Measurements from ENCODE around the gene PTPN22. TPM values are rescaled to one million over a fixed set of nuclear protein-coding genes. Genes with fewer than 3 reads are reported as not detected.

Gene PTPN22
- total and polyA plus RNA-seq, 7 donors: 0.71 to 4.4 (median 1.8) TPM

DNA sequence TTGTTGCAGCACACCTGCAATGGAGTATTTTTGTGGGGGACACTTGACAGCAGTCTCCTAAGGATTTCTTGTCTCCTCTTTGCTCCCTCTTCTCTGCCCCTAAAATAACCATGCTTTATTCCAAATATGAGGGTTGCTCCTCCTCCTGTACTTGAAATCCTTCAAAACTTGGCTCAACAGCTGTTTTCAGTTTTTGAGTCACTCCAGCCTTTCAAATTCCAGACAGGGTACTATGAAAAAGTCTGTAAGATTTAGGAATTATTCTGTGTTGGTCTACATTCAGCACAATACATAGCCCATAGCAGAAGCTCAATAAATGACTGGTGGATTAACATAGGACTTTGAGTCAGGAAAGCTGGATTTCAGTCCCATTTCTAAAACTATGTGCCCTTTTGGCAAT, 27.6 kb upstream of the PTPN22 start:
- intact Hi-C loops (cut with DNase I): no loop called here

DNA sequence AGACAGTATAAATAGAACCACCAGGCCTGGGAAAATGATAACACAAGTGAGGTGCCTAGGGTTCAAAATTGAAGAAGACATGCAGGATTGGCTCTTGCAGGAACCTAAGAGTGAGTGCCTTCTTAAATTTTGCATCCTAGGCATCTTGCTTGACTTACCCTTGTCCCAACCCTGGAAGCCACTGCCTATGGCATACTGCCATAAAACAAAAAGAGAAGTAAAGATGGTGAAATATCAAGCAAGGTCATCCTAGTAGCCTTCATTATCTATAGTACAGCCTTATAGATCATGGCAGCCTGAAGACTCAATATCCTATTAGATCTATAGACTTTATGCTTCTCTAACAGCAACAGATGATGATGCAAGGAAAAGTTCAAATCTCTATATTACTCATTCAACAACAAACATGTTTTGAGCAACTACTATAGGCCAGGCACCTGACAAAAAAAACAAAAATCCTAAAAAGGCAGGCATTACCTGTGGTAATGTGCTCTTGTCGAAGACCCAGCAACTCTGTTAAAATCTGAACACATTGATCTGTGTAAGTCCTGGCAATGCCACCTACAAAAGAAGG, 26.8 kb upstream of the PTPN22 start:
- Histone ChIP-seq H3K4me1 (peaks cover 0 to 18% (median 3%) of the 10 kb centered on the region in 4 donors), H3K27ac (peak overlapping the region in 1 of 4 donors; percentile 2), H3K36me3 (peaks cover 0 to 79% (median 15%) of the 10 kb centered on the region in 4 donors), H3K4me3 (no peak overlapping the region), H3K9me3 (no peaks in the 10 kb centered on the region), H3K27me3 (no peaks in the 10 kb centered on the region)
- WGBS, 2 donors: 90 to 98% methylated on average over 1 of the region's 1 CpG
- no peak for DNase-seq
- intact Hi-C loops (cut with DNase I): no loop called here
- no peak for TF ChIP-seq CTCF (IDR thresholded peaks at IDR 0.05)
- TF ChIP-seq POLR2A (IDR thresholded peaks at IDR 0.05): no peak
- TF ChIP-seq POLR2AphosphoS5 (IDR thresholded peaks at IDR 0.05): no peak
- no peak for TF ChIP-seq EP300 (IDR thresholded peaks at IDR 0.05)

More for the DNA sequence above, 27.6 kb upstream of the PTPN22 start:
- H3K27me3 ChIP-seq: no peaks in the 10 kb centered on the region
- no peak for TF ChIP-seq POLR2A (IDR thresholded peaks at IDR 0.05)
- TF ChIP-seq EP300 (IDR thresholded peaks at IDR 0.05): no peak
- no peak for TF ChIP-seq POLR2AphosphoS5 (IDR thresholded peaks at IDR 0.05)
- no peak for TF ChIP-seq CTCF (IDR thresholded peaks at IDR 0.05)
- H3K4me1 ChIP-seq: peaks cover 0 to 25% (median 10%) of the 10 kb centered on the region in 4 donors
- no peak for DNase-seq
- peaks cover 0 to 77% (median 15%) of the 10 kb centered on the region in 4 donors for H3K36me3 ChIP-seq
- peak overlapping the region in 1 of 4 donors; percentile 2 for H3K27ac ChIP-seq
- no peak overlapping the region for H3K4me3 ChIP-seq
- H3K9me3 ChIP-seq: no peaks in the 10 kb centered on the region

- Histone ChIP-seq H3K27me3 (no peaks in the 10 kb centered on the region), H3K36me3 (peaks cover 0 to 67% (median 15%) of the 10 kb centered on the region in 4 donors), H3K9me3 (no peaks in the 10 kb centered on the region), H3K4me3 (no peak overlapping the region), H3K4me1 (peaks cover 0 to 11% (median 0%) of the 10 kb centered on the region in 4 donors), H3K27ac (no peak overlapping the region)
- intact Hi-C loops (cut with DNase I): no loop called here
- no peak for DNase-seq
- TF ChIP-seq POLR2A (IDR thresholded peaks at IDR 0.05) (no peak), EP300 (IDR thresholded peaks at IDR 0.05) (no peak)
- 91 to 95% methylated on average over 8 of the region's 8 CpGs for WGBS, 2 donors
These were observed 24.4 kb upstream of the PTPN22 start for GRCh38 chr1:113895961-113896360.

GRCh38 chr1:113895098-113895497, 23.6 kb upstream of the PTPN22 start:
- no peaks in the 10 kb centered on the region for H3K27me3 ChIP-seq
- TF ChIP-seq POLR2AphosphoS5 (IDR thresholded peaks at IDR 0.05) (peak in 1 of 4 donors; percentile 38), POLR2A (IDR thresholded peaks at IDR 0.05) (no peak)
- DNase-seq: peak; percentile 76
- no peaks in the 10 kb centered on the region for H3K9me3 ChIP-seq
- intact Hi-C loops (cut with DNase I): no loop called here
- H3K4me3 ChIP-seq: no peak overlapping the region
- 89 to 94% methylated on average over 6 of the region's 6 CpGs for WGBS, 2 donors
- H3K36me3 ChIP-seq: peaks cover 0 to 60% (median 14%) of the 10 kb centered on the region in 4 donors
- peaks cover 0 to 11% (median 0%) of the 10 kb centered on the region in 4 donors for H3K4me1 ChIP-seq
- H3K27ac ChIP-seq: peak overlapping the region in 2 of 4 donors; percentile 1 to 29

GRCh38 chr1:113893267-113893666, 21.8 kb upstream of the PTPN22 start:
- Histone ChIP-seq H3K27ac (no peak overlapping the region), H3K9me3 (no peaks in the 10 kb centered on the region), H3K4me3 (no peak overlapping the region), H3K36me3 (peaks cover 0 to 44% (median 13%) of the 10 kb centered on the region in 4 donors), H3K27me3 (no peaks in the 10 kb centered on the region), H3K4me1 (no peaks in the 10 kb centered on the region)
- intact Hi-C loops (cut with DNase I): no loop called here
- no peak for DNase-seq
- TF ChIP-seq POLR2A (IDR thresholded peaks at IDR 0.05) (no peak), POLR2AphosphoS5 (IDR thresholded peaks at IDR 0.05) (no peak), CTCF (IDR thresholded peaks at IDR 0.05) (no peak), EP300 (IDR thresholded peaks at IDR 0.05) (no peak)
- 67 to 91% methylated on average over 3 of the region's 3 CpGs for WGBS, 2 donors

Measured in sigmoid colon (tissue), 7 donors.